NCI-H526 (cell line): Measurements from ENCODE around the gene CD68.
"Not testable (repeated sequence)": the region's sequence is repeated elsewhere in the genome, so short reads cannot be mapped to it uniquely, and the experiment has no call there.

ENCODE experiments used
- DNase-seq, 2 experiments: peaks; one replicate each; lab custom pipeline; 2025; lab: John Stamatoyannopoulos, UW

Gene CD68

GRCh38 chr17:7613769-7614424 is 34.5 kb downstream of the CD68 start:
- no peak for DNase-seq

- DNase-seq: peak; percentile 98
These were observed 35.2 kb downstream of the CD68 start, which contains the start of gene FXR2 for GRCh38 chr17:7614425-7615264. Gene FXR2 (minus strand): TSS chr17:7614897. CDS start chr17:7614532, 365 bp downstream.

- DNase-seq: no peak
These were observed 35.9 kb downstream of the CD68 start for GRCh38 chr17:7615265-7615747.

- no peak for DNase-seq
These were observed 39.2 kb downstream of the CD68 start for GRCh38 chr17:7618608-7619007.

- no peak for DNase-seq
These were observed 41.4 kb downstream of the CD68 start for GRCh38 chr17:7620835-7621234.

GRCh38 chr17:7623661-7624060 is 44.2 kb downstream of the CD68 start:
- no peak for DNase-seq

GRCh38 chr17:7625749-7626148 is 46.3 kb downstream of the CD68 start:
- not testable (repeated sequence) for DNase-seq

GRCh38 chr17:7626307-7626706 is 46.9 kb downstream of the CD68 start:
- no peak for DNase-seq

GRCh38 chr17:7626956-7627249 is 47.5 kb downstream of the CD68 start:
- no peak for DNase-seq

- DNase-seq: peak; percentile 43 to 84
These were observed 48.0 kb downstream of the CD68 start, which contains the start of gene SAT2 for GRCh38 chr17:7627250-7628121. Gene SAT2 (minus strand): TSS chr17:7627821. CDS start chr17:7627635, 186 bp downstream.

GRCh38 chr17:7629939-7630571 is 50.6 kb downstream of the CD68 start, which contains the start of gene SHBG:
Gene SHBG (plus strand): TSS chr17:7630135. CDS start chr17:7630173, 38 bp downstream.
- no peak for DNase-seq
